AG04450 (cell line): ENCODE measurements around the gene PDE3A. TPM values are rescaled to one million over a fixed set of nuclear protein-coding genes. Genes with fewer than 3 reads are reported as not detected.

Source experiments
- CTCF ChIA-PET: fragments of 300-600, 350-600 bp; formaldehyde crosslinking; extraction: SDS; loops from one replicate; lab custom pipeline; 2022; ENCODE audit warnings: antibody characterized with exemption, inconsistent platforms; lab: Charles Lee
- POLR2A ChIA-PET: fragments of 350-600 bp; formaldehyde crosslinking; extraction: SDS; loops from one replicate; lab custom pipeline; 2021; ENCODE audit warnings: antibody characterized with exemption, inconsistent platforms; lab: Yijun Ruan, JAX
- DNase-seq: peaks from one replicate; pipeline ENCODE4 v3.0.0-alpha.2; 2011; ENCODE audit warnings: low read depth, low spot score
- H3K27ac ChIP-seq: one replicate; pipeline ENCODE4 v1.5.1; 2012; ENCODE audit warnings: low read depth, low read length, control low read depth
- H3K27me3 ChIP-seq: one replicate; pipeline ENCODE4 v1.6.0; 2012; ENCODE audit warnings: low read length; ENCODE audit not compliant: control insufficient read depth, insufficient read depth
- H3K4me3 ChIP-seq: 2 replicates; pipeline ENCODE4 v1.5.1; 2011; ENCODE audit warnings: mild to moderate bottlenecking, low read depth, low read length, control low read depth
- H3K9me3 ChIP-seq: 2 replicates; pipeline ENCODE4 v1.5.1; 2012; ENCODE audit warnings: low read length; ENCODE audit not compliant: control insufficient read depth, insufficient read depth
- polyA plus RNA-seq: library from polyadenylated mRNA; depleted of rRNA; stranded (reverse); fragments of >200 nt; gene quantifications from 2 replicates; pipeline ENCODE4 v1.2.3, GENCODE V29; 2011
- TF ChIP-seq, protein P1 (sequence below): IDR thresholded peaks from 2 replicates; pipeline ENCODE4 v1.5.1; 2011; ENCODE audit warnings: low read depth, low read length, control low read depth, inconsistent platforms

PDE3A gene
- polyA plus RNA-seq, 1 experiment: 0.10 TPM

DNA sequence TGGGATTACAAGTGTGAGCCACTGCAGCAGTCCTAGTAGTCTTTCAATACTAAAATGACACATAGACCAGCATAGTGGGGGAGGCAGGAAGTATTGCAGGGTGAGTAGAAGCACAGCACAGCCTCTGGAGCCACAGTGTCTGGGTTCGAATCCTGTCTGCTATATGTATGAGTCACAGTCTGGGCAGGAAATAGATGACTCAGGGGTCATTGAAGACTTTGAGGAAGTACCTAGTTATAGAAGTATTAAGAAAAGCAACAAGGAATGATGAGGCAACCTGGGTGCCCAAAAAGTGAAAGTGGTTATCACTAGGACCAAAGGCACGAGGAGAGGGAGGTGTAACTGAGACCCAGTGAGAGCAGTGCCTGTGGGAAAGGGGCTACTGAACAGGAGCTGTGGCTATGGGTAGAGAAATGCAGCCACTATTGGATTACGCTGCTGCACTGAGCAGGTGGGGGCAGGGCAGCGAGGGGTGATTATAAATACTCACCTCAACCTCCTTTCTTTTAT, 124.0 kb downstream of the PDE3A start:
- Histone ChIP-seq H3K27me3 (no peaks in the 10 kb centered on the region), H3K4me3 (no peak overlapping the region), H3K9me3 (no peaks in the 10 kb centered on the region), H3K27ac (no peak overlapping the region)
- TF ChIP-seq, protein P1, sequence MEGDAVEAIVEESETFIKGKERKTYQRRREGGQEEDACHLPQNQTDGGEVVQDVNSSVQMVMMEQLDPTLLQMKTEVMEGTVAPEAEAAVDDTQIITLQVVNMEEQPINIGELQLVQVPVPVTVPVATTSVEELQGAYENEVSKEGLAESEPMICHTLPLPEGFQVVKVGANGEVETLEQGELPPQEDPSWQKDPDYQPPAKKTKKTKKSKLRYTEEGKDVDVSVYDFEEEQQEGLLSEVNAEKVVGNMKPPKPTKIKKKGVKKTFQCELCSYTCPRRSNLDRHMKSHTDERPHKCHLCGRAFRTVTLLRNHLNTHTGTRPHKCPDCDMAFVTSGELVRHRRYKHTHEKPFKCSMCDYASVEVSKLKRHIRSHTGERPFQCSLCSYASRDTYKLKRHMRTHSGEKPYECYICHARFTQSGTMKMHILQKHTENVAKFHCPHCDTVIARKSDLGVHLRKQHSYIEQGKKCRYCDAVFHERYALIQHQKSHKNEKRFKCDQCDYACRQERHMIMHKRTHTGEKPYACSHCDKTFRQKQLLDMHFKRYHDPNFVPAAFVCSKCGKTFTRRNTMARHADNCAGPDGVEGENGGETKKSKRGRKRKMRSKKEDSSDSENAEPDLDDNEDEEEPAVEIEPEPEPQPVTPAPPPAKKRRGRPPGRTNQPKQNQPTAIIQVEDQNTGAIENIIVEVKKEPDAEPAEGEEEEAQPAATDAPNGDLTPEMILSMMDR: no peak
- ChIA-PET POLR2A (no interaction called here), CTCF (interaction anchor here (1.0 to 1.7 kb wide), 2 partner anchors 16 to 57 kb away, joined by 3 to 5 read pairs; no protein-coding TSS in a partner anchor)
- no peak for DNase-seq

DNA sequence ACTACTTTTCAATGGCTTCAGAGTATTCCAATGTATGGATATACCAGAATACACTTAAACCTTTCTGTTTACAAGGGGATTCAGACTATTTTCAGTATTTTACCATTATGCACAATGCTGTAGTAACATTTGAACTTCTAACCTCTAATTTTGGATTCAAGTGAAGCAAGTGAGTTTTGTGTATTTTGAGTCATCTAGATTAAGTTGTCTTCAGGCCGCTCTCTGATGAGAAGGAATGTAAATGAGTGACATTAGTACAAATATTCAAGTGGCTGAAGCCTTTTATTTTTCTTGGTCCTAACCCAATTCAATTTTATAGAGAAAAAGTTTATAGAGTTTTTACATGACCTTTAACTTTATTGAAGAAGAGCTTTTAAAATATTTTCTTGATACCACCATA, 125.6 kb downstream of the PDE3A start:
- Histone ChIP-seq H3K27me3 (no peaks in the 10 kb centered on the region), H3K4me3 (no peak overlapping the region), H3K9me3 (no peaks in the 10 kb centered on the region), H3K27ac (no peak overlapping the region)
- TF ChIP-seq, protein P1: no peak
- ChIA-PET POLR2A (no interaction called here), CTCF (no interaction called here)
- no peak for DNase-seq

DNA sequence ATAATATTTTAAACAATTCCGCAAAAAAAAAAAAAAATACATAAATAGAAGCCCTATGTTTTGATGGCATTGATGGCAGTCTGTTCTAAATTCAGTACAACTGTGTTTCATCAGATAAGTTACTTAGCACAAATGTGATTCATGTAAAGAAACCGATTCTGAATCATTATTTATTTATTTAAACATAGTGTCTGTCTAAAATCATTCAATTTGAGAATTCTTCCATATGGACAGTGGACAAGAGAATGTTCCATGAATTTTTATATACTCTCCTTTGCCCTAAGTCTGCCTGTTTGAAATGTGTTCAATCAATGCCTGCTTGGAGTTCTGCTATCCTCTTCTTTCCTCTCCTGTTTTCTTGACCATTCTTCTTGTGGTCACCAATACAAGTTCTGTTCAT, 126.5 kb downstream of the PDE3A start:
- Histone ChIP-seq H3K4me3 (no peak overlapping the region), H3K9me3 (no peaks in the 10 kb centered on the region), H3K27ac (no peak overlapping the region), H3K27me3 (no peaks in the 10 kb centered on the region)
- DNase-seq: no peak
- ChIA-PET CTCF (interaction anchor here (0.7 kb wide), 1 partner anchor 30 kb away, joined by 3 read pairs; no protein-coding TSS in a partner anchor), POLR2A (no interaction called here)
- TF ChIP-seq, protein P1: no peak

DNA sequence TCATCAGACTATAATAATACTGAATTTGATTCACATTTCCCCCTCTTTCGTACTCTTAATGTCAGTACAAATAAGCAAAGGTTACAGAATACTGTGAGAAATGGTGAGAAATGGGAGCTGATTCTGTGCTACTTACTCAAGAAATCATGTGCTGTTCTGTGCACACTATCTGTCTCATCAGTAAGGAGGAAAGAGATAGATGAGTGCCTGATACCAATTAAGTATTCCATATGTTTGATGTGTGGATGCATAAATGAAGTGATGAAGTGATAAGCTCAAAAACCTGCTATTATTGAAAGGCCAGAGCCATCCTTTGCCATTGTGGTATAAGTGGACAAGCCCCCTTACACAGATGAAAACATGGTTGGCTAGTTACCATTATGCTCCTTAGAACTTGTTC, 127.7 kb downstream of the PDE3A start:
- DNase-seq: no peak
- Histone ChIP-seq H3K27ac (no peak overlapping the region), H3K4me3 (no peak overlapping the region), H3K9me3 (no peaks in the 10 kb centered on the region), H3K27me3 (no peaks in the 10 kb centered on the region)
- TF ChIP-seq, protein P1: no peak
- ChIA-PET CTCF (interaction anchor here (0.6 to 1.1 kb wide), 2 partner anchors 32 to 105 kb away, joined by 3 read pairs; no protein-coding TSS in a partner anchor), POLR2A (no interaction called here)

DNA sequence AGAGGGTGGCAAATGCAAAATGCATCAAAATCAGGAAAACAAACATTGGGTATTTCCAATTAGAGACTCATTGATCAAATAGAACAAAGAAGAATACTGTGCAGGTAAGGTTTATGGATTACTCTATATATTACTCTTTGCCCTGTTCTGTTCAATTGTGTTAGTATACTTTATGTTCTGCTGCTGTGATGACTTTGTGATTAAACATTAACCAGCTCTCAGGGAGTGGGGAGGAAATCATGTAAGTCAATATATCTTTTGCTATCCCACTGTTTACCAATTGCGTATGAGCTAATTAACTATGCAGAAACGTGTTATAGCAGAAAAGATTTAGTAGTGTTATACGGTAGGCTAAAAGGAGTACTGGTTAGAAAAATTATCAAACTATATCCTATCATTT, 129.4 kb downstream of the PDE3A start:
- H3K27ac ChIP-seq: no peak overlapping the region
- H3K27me3 ChIP-seq: no peaks in the 10 kb centered on the region
- CTCF ChIA-PET: no interaction called here
- H3K4me3 ChIP-seq: no peak overlapping the region
- no peak for DNase-seq
- H3K9me3 ChIP-seq: no peaks in the 10 kb centered on the region
- POLR2A ChIA-PET: no interaction called here
- TF ChIP-seq, protein P1: no peak
